Stimulated activated CD4-positive, alpha-beta T cell treated with anti-CD3 and anti-CD28 coated beads, TNF-alpha, amount 100 ng/mL, for 1 hour (primary cell): ENCODE results near the gene CAPN9.
"Not testable (repeated sequence)": the region's sequence is repeated elsewhere in the genome, so short reads cannot be mapped to it uniquely, and the experiment has no call there.

Experiments
- DNase-seq, 3 donors: peaks; one replicate each; pipeline ENCODE4 v3.0.0-alpha.2; 2020; ENCODE audit warnings: low read depth in 3 of 3, low spot score in 1 of 3

Gene CAPN9

DNA sequence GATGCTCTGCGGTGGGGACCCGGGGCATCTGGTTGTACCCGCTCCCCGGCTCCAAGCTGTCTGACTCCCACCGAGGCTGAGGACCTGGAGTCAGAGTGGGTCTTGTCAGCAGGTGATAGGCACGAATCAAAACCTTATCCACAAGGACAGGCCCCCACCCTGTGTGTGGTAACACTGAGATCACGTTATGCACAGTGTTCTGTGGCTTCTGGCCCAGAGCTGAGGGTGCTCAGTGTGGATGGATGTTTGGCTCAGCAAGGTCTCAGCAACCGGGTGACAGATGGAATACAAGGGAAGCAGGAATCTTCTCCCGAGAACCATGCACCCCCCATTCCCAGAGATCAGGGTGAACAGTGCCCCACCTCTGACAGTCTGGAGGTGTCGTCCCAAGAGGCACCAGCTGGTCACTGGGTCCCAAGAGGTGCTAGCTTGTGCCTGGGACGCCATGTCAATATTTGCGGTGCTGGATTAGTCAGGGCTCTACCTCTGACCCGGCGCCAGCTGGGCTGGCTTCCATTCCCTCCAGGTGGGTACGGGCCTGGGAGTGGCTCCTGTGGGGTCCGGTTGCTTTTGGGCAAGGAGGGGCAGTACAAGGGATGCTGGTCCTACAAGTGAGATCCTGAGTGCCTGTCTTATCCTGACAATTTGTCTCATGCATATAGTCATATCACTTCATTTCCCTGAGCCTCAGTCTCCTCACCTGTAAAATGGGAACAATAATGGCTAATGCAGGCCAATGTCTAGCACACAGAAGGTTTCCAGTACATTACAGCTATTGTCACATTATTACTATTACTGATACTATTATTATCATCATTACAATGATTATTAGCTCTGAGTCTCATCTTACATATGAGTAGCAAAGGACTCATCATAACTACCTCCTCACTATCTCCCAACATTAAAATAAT is 957 bp downstream of the CAPN9 start:
- no peak for DNase-seq

DNA sequence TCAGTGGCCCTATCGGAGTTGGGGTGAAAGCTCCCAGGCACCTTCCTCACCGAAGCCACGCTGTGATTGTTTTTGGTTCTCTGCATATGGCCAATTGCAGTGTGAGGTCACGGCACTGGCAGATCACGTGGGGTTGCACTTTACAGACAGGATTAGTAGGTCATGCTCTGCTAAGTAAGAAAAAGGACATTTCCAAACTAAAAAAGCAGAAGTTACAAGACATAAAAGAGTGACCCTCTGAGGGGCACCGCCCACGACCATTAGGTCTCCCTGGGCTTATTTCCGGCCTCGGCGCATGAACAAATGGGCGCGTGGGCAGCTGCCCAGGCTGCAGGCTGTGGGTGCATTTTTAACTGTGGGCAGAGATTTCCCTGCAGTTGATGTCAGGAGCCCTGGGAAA is 2.0 kb downstream of the CAPN9 start:
- no peak for DNase-seq

DNA sequence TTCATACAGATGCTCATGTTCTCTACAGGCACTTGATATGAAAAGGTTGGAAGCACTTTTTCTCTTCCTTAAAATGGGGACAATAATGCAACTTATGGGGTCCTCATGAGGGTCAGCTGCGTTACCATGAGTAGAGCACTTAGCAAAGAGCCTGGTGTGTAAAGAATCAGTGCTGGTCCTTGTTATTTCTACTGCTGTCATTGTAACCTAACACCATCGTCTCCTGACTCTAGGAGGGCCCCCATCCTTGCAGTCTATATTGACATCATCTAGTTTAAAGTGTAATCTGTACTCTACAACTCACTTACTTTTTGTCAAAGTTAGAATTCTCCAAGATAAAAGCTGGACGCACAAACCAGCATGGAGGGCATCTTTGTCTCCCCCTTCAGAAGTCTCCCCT is 2.4 kb downstream of the CAPN9 start:
- no peak for DNase-seq

DNA sequence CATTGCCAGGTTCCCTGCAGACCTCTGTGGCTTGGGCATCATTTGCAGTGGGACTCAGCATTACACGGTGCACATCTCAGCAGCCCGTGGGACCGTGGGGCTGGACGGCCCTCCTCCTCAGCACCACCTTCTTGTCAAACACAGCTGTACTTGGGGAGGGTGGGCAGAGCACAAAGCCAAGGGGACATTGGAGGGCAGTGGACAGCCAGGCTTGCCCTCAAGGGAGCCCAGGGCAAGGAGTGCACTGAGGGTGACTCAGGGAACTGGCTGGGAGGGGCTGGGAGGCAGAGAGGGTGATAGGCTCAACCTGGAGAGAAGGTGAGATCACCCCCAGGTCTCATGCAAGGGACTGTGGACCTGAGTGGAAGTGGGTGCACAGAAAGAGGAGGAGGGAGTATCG is 3.4 kb downstream of the CAPN9 start:
- DNase-seq: no peak

DNA sequence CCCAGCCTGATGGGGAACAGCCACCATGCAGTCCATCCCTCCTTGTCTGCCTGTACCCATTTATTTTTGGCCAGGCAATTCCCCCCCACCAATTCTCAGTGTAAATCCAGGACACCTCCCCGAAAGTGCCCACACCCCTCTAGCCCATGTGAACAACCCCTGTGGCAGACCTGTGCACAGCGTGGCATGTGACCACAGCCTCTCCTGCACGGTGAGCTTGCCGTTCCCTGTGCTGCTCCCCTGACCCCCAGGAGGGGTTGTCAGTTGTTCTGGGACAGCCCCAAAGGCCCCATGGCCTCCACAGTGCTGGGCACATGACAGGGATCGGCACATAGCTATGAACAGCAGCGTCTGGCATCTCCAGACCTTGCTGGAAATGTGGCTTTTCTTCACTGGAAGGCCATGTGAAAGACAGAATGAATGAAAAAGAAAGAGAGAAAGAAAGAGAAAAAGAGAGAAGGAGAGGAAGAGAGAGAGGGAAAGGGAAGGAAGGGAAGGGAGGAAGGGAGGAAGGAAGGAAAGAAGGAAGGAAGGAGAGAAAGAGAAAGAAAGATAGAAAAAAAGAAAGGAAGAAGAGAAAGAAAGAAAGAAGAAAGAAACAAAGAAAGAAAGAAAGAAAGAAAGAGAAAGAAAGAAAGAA is 3.9 kb downstream of the CAPN9 start:
- no peak for DNase-seq

DNA sequence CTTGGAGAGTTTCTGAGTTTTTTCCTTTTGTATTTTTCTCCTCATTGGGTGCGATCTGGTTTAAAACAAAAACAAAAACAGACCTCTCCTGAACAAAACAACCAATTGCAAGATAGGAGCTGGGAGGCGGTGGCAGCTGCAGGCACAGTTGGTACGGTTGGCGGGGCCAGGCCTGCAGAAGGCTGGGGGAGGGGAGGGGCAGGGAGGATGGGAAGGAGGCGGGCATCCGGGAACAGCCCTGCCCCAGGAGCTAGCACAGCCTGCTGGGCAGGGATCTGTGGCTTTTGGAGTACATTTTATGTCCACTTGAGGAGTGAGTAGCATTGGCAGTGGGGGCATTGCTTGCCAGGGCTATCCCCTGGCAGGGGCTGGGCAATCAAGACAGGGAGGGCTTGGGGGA is 5.2 kb downstream of the CAPN9 start:
- DNase-seq: no peak

DNA sequence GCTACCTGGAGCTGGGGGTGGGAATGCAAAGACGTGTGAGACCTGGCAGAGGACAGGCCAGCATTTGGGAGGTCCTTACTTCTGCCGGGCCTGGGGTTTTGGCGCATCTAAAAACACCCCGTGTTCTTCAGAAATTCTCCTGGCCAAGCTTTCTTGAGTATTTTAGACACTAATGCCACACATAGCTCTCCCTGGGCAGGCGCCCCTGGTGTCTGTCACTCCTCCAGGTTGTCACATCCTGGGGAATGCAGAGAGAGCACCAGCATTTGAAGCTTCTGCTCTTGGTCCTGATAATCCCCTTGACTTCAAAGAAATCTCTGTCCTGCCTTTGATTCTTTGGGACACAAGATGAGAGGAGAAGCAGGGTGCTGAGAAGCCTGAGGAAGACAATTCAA is 6.0 kb downstream of the CAPN9 start:
- DNase-seq: no peak

DNA sequence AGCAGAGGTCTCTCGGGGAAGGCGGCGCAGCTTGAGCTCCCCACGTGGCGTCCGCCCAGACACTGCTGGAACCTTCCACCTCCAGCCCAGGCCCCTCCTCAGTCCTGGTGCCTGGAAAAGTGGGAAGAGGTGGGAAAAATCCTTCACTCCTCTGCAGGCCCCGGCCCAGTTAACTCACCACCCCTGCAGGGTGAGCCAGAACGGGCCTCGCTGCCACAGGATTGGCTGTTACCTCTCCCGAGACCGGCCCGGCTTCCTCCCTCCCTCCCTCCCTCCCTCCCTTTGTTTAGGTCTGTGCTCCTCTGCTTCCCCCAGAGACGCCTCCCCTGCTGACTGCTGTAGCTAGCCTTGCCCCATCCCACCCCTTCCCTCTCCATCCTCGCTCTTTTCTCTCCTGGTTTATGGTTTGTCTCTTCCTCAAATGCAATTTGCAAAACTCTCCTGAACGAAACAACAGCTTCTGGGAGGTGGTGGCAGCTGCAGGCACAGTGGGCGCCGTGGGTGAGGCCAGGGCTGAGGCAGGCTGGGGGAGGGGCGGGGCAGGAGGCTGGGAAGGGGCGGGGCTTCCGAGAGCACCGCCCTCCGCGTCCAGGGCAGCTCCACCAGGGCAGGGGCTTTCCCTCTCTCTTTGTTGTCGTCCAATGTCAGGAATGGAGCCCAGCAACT is 6.5 kb downstream of the CAPN9 start:
- DNase-seq: no peak

DNA sequence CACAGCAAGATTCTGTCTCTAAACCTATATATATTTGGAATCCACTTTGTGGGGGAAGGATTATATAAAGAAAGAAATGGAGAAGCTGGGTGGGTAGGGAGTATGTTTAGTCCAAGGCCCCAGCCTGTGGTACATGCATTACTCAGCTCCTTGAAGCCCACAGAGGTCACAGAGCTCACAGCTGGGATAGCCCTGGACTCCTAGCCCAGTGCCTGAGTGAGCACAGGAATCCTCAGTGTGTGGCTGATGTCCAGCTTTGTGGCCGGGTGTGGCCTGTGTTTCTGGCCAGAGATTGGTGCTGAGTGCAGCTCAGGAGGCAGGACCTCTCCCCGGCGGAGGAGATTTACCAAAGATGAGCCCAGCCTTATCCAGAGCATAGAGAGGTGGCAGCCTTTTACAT is 7.6 kb downstream of the CAPN9 start:
- DNase-seq: no peak

DNA sequence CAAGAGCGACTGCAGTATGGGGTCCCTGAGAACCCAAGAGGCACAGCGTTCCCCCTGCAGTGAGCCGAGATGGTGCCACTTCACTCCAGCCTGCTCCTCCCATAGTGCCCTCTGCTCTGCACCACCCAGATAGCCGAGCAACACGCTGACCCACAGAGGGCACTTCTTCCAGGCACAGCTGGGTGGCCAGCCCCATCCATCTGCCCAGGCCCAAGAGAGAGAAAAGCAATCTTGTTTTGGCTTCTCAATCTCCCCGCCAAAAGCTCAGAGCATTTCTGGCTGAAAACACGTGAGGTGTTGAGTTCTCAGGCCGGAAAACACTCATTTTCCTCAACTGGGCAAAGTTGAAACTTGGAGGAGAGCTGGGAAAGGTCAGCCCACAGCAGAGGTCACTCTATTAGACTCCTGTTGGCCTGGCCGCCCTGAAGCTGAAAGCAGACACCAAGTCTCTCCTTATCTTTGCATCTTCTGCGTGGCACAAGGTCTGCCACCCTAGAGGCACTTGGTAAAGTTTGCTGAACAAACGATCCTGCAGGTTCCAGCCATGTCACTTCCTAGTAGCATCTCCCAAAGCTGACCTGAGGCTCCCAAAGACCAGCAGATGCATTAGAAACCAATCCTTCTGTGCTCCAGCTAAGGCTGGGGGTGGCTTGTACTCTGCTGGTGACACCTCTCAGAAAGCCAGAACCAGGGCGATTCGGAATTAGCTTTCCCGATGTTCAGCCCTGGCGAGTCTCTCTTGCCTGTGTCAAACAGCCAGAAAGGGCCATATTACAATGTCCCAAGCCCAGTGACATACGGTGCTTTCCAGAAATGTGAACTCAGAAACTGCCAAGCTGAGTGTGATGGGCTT is 10.9 kb downstream of the CAPN9 start:
- DNase-seq: no peak

DNA sequence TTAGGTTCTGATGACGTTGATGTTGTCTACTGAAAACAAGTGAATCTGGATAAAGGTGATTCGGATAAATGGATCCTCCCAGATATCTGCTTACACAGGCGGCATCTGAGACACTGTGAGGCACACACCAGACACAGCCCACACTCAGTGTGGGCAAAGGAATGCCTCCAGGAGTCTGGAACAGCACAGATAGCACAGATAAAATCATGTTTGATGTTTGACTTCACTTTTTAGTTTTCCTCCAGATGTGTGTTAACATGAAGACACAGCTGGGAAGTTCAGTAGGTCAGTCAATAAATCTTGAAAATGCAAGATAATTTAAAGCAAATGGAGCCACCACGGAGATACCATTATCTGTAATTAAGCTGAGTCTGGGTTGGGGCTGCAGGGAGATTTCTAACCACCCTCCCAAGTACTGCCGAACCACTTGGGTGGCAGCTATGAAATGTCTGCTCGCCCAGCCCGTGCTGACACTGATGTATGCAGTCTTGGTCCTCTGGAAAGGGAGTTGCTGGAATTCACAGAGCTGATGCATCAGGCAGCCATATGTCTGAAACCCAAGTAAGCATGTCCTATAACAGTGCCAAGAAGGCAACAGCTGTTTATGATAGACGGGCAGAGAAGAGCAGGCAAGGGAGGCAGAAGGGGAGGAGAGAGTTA is 11.7 kb downstream of the CAPN9 start:
- no peak for DNase-seq

DNA sequence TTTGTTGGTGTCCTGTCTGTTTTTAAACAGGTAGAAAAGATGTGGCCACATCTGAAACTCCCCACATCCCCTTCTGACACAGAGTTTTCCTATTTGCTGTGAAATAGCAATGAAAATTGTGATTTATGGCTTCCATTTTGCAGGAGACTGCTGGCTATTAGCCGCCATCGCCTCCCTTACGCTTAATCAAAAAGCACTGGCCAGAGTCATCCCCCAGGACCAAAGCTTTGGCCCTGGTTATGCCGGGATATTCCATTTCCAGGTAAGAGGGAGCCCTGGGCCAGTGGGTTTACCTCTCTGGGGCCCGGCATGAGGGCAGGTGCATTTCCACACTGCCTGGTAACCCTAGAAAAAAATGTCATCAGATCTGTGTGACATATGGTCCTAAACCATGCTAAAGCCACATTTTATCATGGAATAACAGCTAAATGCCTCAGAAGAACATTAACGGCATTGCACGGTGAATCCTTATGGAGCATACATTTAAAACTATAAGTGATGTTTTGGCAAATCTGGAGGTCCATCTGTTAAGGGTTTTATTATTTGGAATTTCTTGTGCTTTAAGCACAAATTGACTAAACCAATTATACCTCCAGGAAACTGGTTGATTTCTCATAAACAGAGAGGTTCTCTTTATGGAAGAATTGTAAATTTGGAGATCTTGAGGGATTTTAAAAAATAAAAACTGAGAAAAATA is 12.3 kb downstream of the CAPN9 start:
- DNase-seq: no peak

DNA sequence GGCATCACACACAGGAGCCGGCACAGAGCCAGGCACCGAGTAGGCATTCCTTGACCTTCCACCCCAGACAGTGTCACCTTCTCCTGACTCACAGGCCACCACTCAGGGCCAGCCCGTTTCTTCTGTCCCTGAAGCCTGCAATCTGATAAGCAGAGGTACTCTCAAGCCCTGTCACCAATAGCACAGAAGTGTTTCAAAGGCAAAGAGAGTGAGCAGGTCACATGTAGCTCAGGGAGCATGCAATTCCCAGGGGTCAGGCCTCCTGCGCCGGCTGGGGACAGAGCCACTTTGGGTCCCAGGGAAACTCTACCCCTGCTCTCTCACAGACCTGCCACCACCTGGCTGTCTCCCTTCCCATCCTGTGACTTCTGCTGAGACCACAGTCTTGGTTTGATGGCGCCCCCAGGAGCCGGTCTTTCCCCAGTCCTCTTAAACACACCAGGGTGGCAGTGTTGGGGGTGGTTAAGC is 13.2 kb downstream of the CAPN9 start:
- DNase-seq: no peak

DNA sequence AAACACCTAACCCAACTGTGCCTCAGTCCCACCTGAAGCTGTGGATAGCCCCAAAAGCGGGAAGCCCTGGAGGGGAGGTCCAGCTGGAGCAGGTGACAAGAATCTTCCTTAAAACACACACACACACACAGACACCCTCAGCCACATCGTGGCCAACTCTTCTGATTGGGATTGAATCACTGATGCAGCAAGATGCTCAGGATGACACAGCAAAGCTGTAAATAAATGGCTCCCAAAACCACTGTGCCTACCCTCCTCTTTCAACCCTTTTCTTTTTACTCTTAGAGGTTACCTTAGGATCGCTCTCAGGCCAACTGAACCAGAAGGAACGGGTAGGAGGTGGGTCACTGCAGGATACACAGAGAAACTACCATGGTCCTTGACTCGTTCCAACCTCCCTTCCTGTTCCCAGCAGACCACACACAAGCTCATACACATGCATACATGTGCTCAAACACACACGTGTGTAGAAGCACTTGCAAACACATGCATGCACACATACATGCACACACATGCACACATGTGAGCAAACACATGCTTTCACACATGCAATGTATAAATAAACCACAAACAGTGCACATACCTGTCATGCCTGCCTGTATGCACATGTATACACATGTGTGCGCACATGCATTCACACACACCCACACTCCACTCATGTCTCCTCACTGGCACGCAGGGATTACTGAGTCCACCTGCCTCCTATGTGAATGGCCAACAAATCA is 14.4 kb downstream of the CAPN9 start:
- DNase-seq: no peak

DNA sequence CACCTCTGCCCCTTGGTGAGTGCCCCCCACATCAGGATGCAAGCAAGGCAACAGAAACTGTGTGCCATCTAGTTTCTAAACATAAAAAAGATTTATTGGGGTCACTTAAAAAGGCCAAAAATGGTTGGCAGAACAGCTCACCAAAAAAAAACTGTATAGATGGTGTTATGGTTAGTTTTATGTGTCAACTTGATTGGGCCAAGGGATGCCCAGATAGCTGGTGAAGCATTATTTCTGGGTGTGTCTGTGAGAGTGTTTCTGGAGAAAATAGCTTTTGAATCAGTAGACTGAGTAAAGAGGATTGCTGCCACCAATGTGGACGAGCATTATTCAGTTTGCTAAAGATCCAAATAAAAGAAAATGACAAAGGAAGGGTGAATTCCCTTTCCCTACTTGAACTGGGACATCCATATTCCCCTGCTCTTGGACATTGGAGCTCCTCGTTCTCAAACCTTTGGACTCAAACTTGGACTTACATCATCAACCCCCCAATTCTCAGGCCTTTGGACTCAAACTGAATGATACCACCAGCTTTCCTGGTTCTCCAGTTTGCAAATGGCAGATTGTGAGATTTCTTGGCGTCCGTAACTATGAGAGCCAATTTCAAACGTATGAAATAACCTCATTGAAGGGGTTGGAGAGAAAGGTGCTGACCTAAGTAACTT is 16.9 kb downstream of the CAPN9 start:
- no peak for DNase-seq

DNA sequence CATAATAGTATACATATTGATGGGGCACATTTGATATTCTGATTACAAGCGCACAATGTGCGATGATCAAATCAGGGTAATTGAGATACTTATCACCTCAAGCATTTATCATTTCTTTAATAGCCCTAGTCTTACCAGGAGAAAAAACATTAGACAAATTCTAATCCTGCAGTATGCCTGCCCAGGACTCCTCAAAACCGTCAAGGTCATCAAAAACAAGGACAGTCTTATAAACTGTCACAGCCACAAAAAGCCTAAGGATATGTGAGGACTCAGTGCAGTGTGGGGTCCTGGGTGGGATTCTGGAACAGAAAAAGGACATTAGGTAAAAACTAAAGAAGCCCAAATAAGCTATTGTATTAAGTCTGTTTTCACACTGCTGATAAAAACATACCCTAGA is 19.1 kb downstream of the CAPN9 start:
- DNase-seq: no peak

DNA sequence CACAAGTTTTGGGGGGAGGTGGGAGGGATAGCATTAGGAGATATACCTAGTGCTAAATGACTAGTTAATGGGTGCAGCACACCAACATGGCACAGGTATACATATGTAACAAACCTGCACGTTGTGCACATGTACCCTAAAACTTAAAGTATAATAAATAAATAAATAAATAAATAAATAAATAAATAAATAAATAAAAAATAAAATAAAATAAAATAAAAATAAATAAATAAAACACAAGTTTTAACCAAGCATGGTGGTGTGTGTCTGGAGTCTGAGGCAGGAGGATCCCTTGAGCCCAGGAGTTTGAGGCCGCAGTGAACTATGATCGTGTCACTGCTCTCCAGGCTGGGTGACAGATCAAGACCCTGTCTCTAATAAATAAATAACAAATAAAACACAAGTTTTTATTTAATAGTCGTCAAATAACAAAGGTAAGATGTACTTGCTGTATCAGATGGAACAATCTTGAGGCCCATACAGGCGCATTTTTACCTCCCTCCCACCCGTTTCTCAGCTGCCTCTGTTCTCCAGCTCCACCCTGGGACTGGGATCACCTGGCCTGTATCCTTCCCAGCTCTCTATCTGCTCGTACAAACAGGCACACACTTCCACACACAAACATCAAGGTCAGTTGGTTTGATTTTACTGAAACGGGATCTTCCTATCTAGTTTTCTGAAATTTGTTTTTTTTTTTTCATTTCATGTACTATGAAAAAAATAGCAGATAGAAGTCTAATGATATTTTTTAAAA is 20.8 kb downstream of the CAPN9 start:
- not testable (repeated sequence) for DNase-seq

DNA sequence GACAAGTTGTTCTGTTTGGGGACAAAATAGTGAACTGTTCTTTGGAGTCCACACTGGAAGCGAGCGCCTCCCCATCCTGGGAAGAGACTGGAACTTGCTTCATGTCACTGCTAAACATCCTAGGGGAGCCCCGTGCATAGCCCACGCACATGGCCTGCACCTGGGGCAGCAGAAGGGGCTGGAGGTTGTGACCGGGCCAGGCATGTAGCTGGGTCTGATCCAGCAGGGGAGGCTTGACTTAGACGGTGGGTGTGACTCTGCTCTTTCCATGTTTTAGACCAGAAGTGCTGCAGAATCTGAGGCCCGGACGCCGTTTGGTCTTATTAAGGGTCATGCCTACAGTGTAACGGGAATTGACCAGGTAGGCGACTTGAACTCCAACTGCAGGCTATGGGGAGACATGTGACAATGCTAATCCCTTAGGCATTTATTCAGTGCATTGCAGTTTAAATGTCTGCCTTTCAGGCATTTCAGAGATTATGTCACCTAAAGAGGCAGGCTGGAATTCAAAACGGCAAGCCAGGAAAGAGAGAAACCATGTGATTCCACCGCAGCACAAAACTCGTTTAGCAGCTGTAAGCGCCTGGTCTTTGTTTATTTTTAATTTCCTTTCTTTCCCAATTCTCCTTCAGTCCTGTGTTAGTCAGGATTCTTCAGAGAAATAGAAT is 21.8 kb downstream of the CAPN9 start:
- DNase-seq: no peak
